Measurements from ENCODE around the gene NAA25. TPM values are rescaled to one million over a fixed set of nuclear protein-coding genes. Genes with fewer than 3 reads are reported as not detected.
"Not testable (repeated sequence)": the region's sequence is repeated elsewhere in the genome, so short reads cannot be mapped to it uniquely, and the experiment has no call there.

NAA25 gene
- total RNA-seq, 2 donors from 2014 or later = 14.3 to 19.7 TPM

DNA sequence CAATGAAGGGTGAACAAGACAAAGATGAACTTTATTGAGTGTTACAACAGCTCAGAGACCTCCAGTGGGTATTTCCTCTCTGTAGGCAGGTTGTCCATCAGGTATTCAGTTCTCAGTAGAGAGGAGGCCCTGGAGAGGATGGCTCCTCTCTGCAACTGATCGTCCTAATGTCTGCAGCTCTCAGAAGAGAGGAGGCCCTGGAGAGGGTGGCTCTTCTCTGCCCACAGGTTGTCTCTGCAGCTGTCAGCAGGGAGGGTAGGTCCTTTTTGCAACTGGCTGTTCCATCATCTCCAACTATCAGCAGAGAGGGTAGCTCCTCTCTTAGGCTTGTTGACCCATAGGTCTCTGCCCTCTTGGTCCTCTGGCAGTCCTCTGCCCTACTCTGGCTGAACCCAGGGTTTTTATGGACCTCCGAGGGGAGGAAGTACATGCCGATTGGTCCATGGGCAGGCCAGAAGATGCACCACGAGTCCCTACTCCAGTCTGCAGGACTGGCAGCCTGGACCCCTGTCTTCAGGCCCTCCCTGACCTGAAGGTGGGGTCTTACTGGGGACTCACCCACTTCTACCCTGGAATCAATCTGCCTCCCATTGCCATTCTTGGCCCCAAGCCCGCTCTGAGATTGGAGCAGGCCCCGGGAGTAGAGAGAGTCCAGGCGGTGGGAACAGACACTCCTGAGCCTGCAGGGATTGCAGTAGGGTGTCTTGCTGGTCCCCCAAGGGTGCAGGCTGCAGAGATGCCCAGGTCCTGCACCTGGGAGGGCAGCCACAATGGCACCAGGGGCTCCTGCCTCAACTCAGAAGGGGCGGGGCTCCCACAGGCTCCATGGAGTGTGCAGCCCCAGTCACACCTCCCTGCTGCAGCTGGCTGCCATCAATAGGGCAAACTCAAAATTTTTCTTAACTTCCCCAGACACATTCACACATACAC, 97.9 kb downstream of the NAA25 start:
- H3K4me3 ChIP-seq = no peak overlapping the region
- no peak overlapping the region for H3K27ac ChIP-seq
- intact Hi-C loops (cut with DNase I) = no loop called here
- H3K27me3 ChIP-seq = no peaks in the 10 kb centered on the region
- no peaks in the 10 kb centered on the region for H3K9me3 ChIP-seq
- H3K9ac ChIP-seq (ENCODE audit: low read depth in 2 of 2, low read length in 2 of 2) = no peak overlapping the region
- DNase-seq = no peak
- peaks cover 8% of the 10 kb centered on the region for H3K4me1 ChIP-seq
- H3K36me3 ChIP-seq = no peaks in the 10 kb centered on the region
- TF ChIP-seq, protein P1, sequence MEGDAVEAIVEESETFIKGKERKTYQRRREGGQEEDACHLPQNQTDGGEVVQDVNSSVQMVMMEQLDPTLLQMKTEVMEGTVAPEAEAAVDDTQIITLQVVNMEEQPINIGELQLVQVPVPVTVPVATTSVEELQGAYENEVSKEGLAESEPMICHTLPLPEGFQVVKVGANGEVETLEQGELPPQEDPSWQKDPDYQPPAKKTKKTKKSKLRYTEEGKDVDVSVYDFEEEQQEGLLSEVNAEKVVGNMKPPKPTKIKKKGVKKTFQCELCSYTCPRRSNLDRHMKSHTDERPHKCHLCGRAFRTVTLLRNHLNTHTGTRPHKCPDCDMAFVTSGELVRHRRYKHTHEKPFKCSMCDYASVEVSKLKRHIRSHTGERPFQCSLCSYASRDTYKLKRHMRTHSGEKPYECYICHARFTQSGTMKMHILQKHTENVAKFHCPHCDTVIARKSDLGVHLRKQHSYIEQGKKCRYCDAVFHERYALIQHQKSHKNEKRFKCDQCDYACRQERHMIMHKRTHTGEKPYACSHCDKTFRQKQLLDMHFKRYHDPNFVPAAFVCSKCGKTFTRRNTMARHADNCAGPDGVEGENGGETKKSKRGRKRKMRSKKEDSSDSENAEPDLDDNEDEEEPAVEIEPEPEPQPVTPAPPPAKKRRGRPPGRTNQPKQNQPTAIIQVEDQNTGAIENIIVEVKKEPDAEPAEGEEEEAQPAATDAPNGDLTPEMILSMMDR (IDR thresholded peaks at IDR 0.05) = no peak

DNA sequence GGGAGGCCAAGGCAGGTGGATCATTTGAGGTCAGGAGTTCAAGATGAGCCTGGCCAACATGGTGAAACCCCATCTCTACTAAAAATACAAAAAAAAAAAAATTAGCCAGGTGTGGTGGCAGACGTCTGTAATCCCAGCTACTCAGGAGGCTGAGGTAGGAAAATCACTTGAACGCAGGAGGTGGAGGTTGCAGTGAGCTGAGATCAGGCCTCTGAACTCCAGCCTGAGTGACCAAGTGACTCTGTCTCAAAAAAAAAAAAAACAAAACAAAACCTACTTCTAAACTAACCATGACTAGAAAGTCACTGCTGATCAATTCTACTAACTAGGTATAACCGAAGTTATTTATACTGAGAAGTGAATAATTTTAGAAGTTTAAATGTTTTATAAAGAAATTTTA, 99.0 kb downstream of the NAA25 start:
- intact Hi-C loops (cut with DNase I) = not testable (repeated sequence)

DNA sequence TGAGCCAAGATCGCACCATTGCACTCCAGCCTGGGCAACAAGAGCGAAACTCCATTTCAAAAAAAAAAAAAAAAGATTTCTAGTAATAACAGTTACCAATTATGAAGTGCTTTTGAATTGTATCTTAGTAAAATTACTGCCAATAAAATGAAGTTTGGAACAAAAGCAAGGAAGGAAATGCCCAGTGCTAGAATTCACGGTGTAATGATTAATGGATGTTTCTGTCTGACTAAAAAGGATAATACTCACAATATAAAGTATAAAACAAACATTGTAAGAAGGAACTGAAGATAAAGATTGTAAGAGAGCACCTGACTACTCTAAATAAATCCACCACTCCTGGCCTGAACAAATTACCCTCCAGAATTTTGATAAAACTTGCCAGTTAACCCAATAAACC, 99.7 kb downstream of the NAA25 start:
- no peak overlapping the region for H3K9ac ChIP-seq (ENCODE audit: low read depth in 2 of 2, low read length in 2 of 2)

More for the DNA sequence above, 99.0 kb downstream of the NAA25 start:
- H3K9me3 ChIP-seq; H3K36me3 ChIP-seq; H3K27me3 ChIP-seq; H3K9ac ChIP-seq (ENCODE audit: low read depth in 2 of 2, low read length in 2 of 2); DNase-seq; H3K4me3 ChIP-seq; H3K27ac ChIP-seq; H3K4me1 ChIP-seq: not testable (repeated sequence)

DNA sequence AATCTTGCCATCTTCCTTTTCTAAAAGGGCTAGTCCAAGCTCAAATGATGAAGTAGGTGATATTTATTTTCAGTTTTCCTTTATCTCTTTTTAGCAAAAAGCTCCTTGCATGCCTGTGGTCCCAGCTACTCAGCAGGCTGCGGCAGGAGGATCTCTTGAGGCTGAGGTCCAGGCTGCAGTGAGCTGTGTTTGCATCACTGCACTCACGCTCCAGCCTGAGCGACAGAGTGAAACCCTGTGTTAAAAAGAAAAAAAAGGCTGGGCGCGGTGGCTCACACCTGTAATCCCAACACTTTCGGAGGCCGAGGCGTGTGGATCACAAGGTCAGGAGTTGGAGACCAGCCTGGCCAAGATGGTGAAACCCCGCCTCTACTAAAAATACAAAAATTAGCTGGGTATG, 100.6 kb downstream of the NAA25 start:
- Histone ChIP-seq H3K4me3 (no peak overlapping the region), H3K27ac (no peak overlapping the region), H3K36me3 (no peaks in the 10 kb centered on the region), H3K27me3 (no peaks in the 10 kb centered on the region), H3K4me1 (no peaks in the 10 kb centered on the region), H3K9ac (ENCODE audit: low read depth in 2 of 2, low read length in 2 of 2) (no peak overlapping the region), H3K9me3 (no peaks in the 10 kb centered on the region)
- intact Hi-C loops (cut with DNase I) = no loop called here
- TF ChIP-seq, protein P1 (IDR thresholded peaks at IDR 0.05) = no peak
- no peak for DNase-seq

More for the DNA sequence above, 99.7 kb downstream of the NAA25 start:
- DNase-seq = no peak
- Histone ChIP-seq H3K9me3 (no peaks in the 10 kb centered on the region), H3K4me1 (no peaks in the 10 kb centered on the region), H3K4me3 (no peak overlapping the region), H3K27me3 (no peaks in the 10 kb centered on the region), H3K36me3 (no peaks in the 10 kb centered on the region), H3K27ac (no peak overlapping the region)
- intact Hi-C loops (cut with DNase I) = no loop called here
- TF ChIP-seq, protein P1 (IDR thresholded peaks at IDR 0.05) = no peak

DNA sequence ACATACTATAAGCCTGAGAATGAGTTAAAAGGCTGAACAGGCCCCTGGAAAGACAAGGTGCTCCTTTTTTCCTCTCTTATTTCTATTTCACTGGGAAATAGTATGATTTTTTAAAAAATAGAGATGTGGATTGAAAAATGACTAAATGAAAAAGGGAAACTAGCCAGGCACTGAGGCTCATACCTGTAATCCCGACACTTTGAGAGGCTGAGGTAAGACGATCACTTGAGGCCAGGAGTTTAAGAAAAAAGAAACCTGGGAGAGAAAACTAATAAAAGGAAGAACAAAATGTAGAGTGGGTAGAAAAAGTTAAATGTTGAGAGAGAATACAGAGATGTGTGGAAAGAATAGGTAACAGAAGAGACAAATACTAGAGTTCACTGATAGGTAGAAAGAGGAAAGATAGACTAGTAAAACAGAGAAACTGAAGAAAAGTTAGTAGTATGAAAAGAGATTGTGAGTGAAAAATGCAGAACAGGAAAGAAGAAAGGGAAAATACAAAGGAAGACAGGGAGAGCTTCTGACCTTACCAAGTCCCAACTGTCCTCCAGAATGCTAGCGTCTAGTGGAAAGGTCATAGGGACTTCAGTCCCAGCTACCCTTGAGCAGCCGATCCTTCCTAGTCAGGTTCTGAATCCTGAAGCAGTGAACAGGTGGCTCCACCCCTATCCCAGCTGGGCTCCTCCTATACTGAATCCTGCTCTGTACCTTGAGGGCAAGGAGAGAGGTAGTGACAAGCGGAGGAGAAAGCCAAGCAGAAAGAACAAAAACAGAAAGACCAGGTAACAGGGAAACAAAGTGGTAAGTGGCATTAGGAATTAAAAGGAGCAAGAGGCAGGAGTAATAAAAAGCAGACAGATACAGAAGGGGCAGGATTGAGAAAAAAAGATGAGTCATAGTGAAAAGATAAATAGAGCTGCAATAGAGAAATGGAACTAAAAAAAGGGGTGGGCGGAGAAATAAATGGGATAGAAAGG, 102.9 kb downstream of the NAA25 start:
- no peaks in the 10 kb centered on the region for H3K36me3 ChIP-seq
- no peaks in the 10 kb centered on the region for H3K4me1 ChIP-seq
- intact Hi-C loops (cut with DNase I) = no loop called here
- no peak overlapping the region for H3K4me3 ChIP-seq
- DNase-seq = peak; percentile 67
- TF ChIP-seq, protein P1 (IDR thresholded peaks at IDR 0.05) = no peak
- H3K27me3 ChIP-seq = no peaks in the 10 kb centered on the region
- H3K9me3 ChIP-seq = no peaks in the 10 kb centered on the region
- H3K9ac ChIP-seq (ENCODE audit: low read depth in 2 of 2, low read length in 2 of 2) = no peak overlapping the region
- no peak overlapping the region for H3K27ac ChIP-seq
